Measurements from ENCODE around the gene FRMPD4.

Gene FRMPD4

GRCh38 chrX:12115377-12115776 is 22.9 kb upstream of the FRMPD4 start:
- no peak for TF ChIP-seq EZH2phosphoT487 (IDR thresholded peaks at IDR 0.05; ENCODE audit: low read length)
- TF ChIP-seq EZH2 (optimal IDR thresholded peaks at IDR 0.05; ENCODE audit: low read depth, low read length) = no peak
- TF ChIP-seq CTCF (IDR thresholded peaks at IDR 0.05; ENCODE audit: low read length) = no peak
- Histone ChIP-seq H3K4me3 (ENCODE audit: low read length) (no peak overlapping the region), H3K4me2 (ENCODE audit: low read depth, low read length) (no peak overlapping the region), H3K4me1 (ENCODE audit: low read length) (no peaks in the 10 kb centered on the region), H3K79me2 (ENCODE audit: low read length) (no peaks in the 10 kb centered on the region), H3K36me3 (replicated peaks; ENCODE audit: insufficient read depth, low read length) (no peaks in the 10 kb centered on the region), H3F3A (ENCODE audit: insufficient read depth, low read length) (no peaks in the 10 kb centered on the region), H3K27me3 (replicated peaks; ENCODE audit: insufficient read depth, low read length) (no peaks in the 10 kb centered on the region), H2AFZ (ENCODE audit: low read length) (no peak overlapping the region), H3K27ac (ENCODE audit: low read length) (no peak overlapping the region), H3K9me2 (replicated peaks; ENCODE audit: insufficient read depth, low read length) (no peaks in the 10 kb centered on the region), H4K20me1 (ENCODE audit: insufficient read depth, low read length) (no peaks in the 10 kb centered on the region), H3K9me3 (replicated peaks; ENCODE audit: insufficient read depth, low read length) (no peaks in the 10 kb centered on the region), H3K9ac (ENCODE audit: low read length) (no peak overlapping the region)
- DNase-seq = no peak

GRCh38 chrX:12118134-12118533 is 20.1 kb upstream of the FRMPD4 start:
- H3K9me3 ChIP-seq (replicated peaks; ENCODE audit: insufficient read depth, low read length) = no peaks in the 10 kb centered on the region

GRCh38 chrX:12128017-12128416 is 10.3 kb upstream of the FRMPD4 start:
- H3K27ac ChIP-seq (ENCODE audit: low read length) = no peak overlapping the region
- H2AFZ ChIP-seq (ENCODE audit: low read length) = no peak overlapping the region
- no peaks in the 10 kb centered on the region for H3K9me2 ChIP-seq (replicated peaks; ENCODE audit: insufficient read depth, low read length)
- H4K20me1 ChIP-seq (ENCODE audit: insufficient read depth, low read length) = no peaks in the 10 kb centered on the region
- no peaks in the 10 kb centered on the region for H3K79me2 ChIP-seq (ENCODE audit: low read length)
- no peak overlapping the region for H3K4me2 ChIP-seq (ENCODE audit: low read depth, low read length)
- no peaks in the 10 kb centered on the region for H3K36me3 ChIP-seq (replicated peaks; ENCODE audit: insufficient read depth, low read length)
- no peaks in the 10 kb centered on the region for H3K4me1 ChIP-seq (ENCODE audit: low read length)
- H3K9ac ChIP-seq (ENCODE audit: low read length) = no peak overlapping the region
- H3K4me3 ChIP-seq (ENCODE audit: low read length) = no peak overlapping the region
- no peak for DNase-seq
- H3K27me3 ChIP-seq (replicated peaks; ENCODE audit: insufficient read depth, low read length) = no peaks in the 10 kb centered on the region
- TF ChIP-seq EZH2 (optimal IDR thresholded peaks at IDR 0.05; ENCODE audit: low read depth, low read length) = no peak
- H3F3A ChIP-seq (ENCODE audit: insufficient read depth, low read length) = no peaks in the 10 kb centered on the region
- no peaks in the 10 kb centered on the region for H3K9me3 ChIP-seq (replicated peaks; ENCODE audit: insufficient read depth, low read length)

More at GRCh38 chrX:12118134-12118533, 20.1 kb upstream of the FRMPD4 start:
- Histone ChIP-seq H3K9me2 (replicated peaks; ENCODE audit: insufficient read depth, low read length) (no peaks in the 10 kb centered on the region), H4K20me1 (ENCODE audit: insufficient read depth, low read length) (no peaks in the 10 kb centered on the region), H3K27me3 (replicated peaks; ENCODE audit: insufficient read depth, low read length) (no peaks in the 10 kb centered on the region), H3K27ac (ENCODE audit: low read length) (no peak overlapping the region), H3F3A (ENCODE audit: insufficient read depth, low read length) (no peaks in the 10 kb centered on the region), H3K36me3 (replicated peaks; ENCODE audit: insufficient read depth, low read length) (no peaks in the 10 kb centered on the region), H3K4me2 (ENCODE audit: low read depth, low read length) (no peak overlapping the region), H2AFZ (ENCODE audit: low read length) (no peak overlapping the region), H3K4me3 (ENCODE audit: low read length) (no peak overlapping the region), H3K79me2 (ENCODE audit: low read length) (no peaks in the 10 kb centered on the region), H3K4me1 (ENCODE audit: low read length) (no peaks in the 10 kb centered on the region), H3K9ac (ENCODE audit: low read length) (no peak overlapping the region)
- no peak for TF ChIP-seq CTCF (IDR thresholded peaks at IDR 0.05; ENCODE audit: low read length)
- no peak for DNase-seq

GRCh38 chrX:12137951-12138360 is 317 bp upstream of the FRMPD4 start:
- Histone ChIP-seq H3K4me2 (ENCODE audit: low read depth, low read length) (no peak overlapping the region), H3K27ac (ENCODE audit: low read length) (no peak overlapping the region), H3K4me3 (ENCODE audit: low read length) (no peak overlapping the region), H3K4me1 (ENCODE audit: low read length) (no peaks in the 10 kb centered on the region), H4K20me1 (ENCODE audit: insufficient read depth, low read length) (no peaks in the 10 kb centered on the region), H3K79me2 (ENCODE audit: low read length) (no peaks in the 10 kb centered on the region), H3K9me3 (replicated peaks; ENCODE audit: insufficient read depth, low read length) (no peaks in the 10 kb centered on the region), H3K9ac (ENCODE audit: low read length) (no peak overlapping the region), H3K36me3 (replicated peaks; ENCODE audit: insufficient read depth, low read length) (no peaks in the 10 kb centered on the region), H3K27me3 (replicated peaks; ENCODE audit: insufficient read depth, low read length) (no peaks in the 10 kb centered on the region), H3F3A (ENCODE audit: insufficient read depth, low read length) (no peaks in the 10 kb centered on the region; the same call in 1 of the 2 replicates), H3K9me2 (replicated peaks; ENCODE audit: insufficient read depth, low read length) (no peaks in the 10 kb centered on the region), H2AFZ (ENCODE audit: low read length) (no peak overlapping the region)
- DNase-seq = no peak
- no peak for TF ChIP-seq CTCF (IDR thresholded peaks at IDR 0.05; ENCODE audit: low read length)
- no peak for TF ChIP-seq EZH2phosphoT487 (IDR thresholded peaks at IDR 0.05; ENCODE audit: low read length)
- TF ChIP-seq EZH2 (optimal IDR thresholded peaks at IDR 0.05; ENCODE audit: low read depth, low read length) = no peak
